Activated T-cell treated with anti-CD3 and anti-CD28 coated beads, Interleukin-2, amount 50 U/mL, for 72 hours (primary cell): ENCODE measurements around the gene SHROOM3. TPM values are rescaled to one million over a fixed set of nuclear protein-coding genes. Genes with fewer than 3 reads are reported as not detected.
"Not testable (repeated sequence)": the region's sequence is repeated elsewhere in the genome, so short reads cannot be mapped to it uniquely, and the experiment has no call there.

Source experiments
- ATAC-seq, 2 donors: fragments of 150-1000 bp; cut with Tn5 transposase; replicated peaks in 1 of 2; 2 replicates each; pipeline ENCODE4 v1.10.0; 2021; ENCODE audit warnings: moderate library complexity in 2 of 2, mild to moderate bottlenecking in 1 of 2
- DNase-seq, 2 donors: peaks; one replicate each; pipeline ENCODE4 v3.0.0; 2021 to 2022; ENCODE audit warnings: mixed read lengths in 1 of 2
- H3K27ac Mint-ChIP-seq: one replicate; pipeline ENCODE4 v1.8.0; 2022; ENCODE audit warnings: mild to moderate bottlenecking, moderate library complexity, mixed read lengths
- H3K27me3 Mint-ChIP-seq: one replicate; pipeline ENCODE4 v1.8.0; 2022; ENCODE audit warnings: low read depth, mixed read lengths
- H3K36me3 Mint-ChIP-seq, 2 donors: one replicate each; pipeline ENCODE4 v1.8.0; 2022; ENCODE audit warnings: mixed read lengths in 2 of 2, mild to moderate bottlenecking in 1 of 2; ENCODE audit not compliant: insufficient read depth in 2 of 2
- H3K4me1 Mint-ChIP-seq: one replicate; pipeline ENCODE4 v1.8.0; 2022; ENCODE audit warnings: low read depth, mixed read lengths
- H3K4me3 Mint-ChIP-seq, 2 donors: one replicate each; pipeline ENCODE4 v1.8.0; 2022; ENCODE audit warnings: mild to moderate bottlenecking in 2 of 2, mixed read lengths in 2 of 2, moderate library complexity in 2 of 2
- H3K9me3 Mint-ChIP-seq, 2 donors: one replicate each; pipeline ENCODE4 v1.8.0; 2022; ENCODE audit warnings: mixed read lengths in 2 of 2
- total RNA-seq, 2 donors: library from RNA; stranded (reverse); gene quantifications; one replicate each; pipeline ENCODE4 v1.2.3, GENCODE V29; 2022

The SHROOM3 gene
- total RNA-seq, 2 donors from 2014 or later = 0.09 to 0.10 TPM

GRCh38 chr4:76726631-76727030 lies 291.6 kb downstream of the SHROOM3 start:
- Mint-ChIP-seq H3K27me3 (peaks cover 28% of the 10 kb centered on the region), H3K36me3 (no peaks in the 10 kb centered on the region), H3K27ac (no peak overlapping the region), H3K9me3 (no peaks in the 10 kb centered on the region), H3K4me3 (no peak overlapping the region), H3K4me1 (peaks cover 12% of the 10 kb centered on the region)
- ATAC-seq (no peak), DNase-seq (no peak)

DNA sequence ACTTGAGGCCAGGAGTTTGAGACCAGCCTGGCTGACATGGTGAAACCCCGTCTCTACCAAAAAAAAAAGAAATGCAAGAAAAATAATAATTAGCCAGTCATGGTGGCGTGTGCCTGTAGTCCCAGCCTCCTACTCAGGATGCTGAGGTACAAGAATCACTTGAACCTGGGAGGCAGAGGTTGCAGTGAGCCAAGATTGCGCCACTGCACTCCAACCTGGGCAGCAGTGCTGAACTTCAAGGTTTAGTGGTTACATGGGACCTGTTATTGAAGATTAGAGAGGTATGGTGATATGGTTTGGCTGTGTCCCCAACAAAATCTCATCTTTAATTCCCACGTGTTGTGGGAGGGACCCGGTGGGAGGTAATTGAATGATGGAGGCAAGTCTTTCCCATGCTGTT lies 292.9 kb downstream of the SHROOM3 start:
- not testable (repeated sequence) for ATAC-seq, H3K9me3 Mint-ChIP-seq, H3K4me3 Mint-ChIP-seq, H3K27ac Mint-ChIP-seq, DNase-seq, H3K36me3 Mint-ChIP-seq
- Mint-ChIP-seq H3K27me3 (peaks cover 28% of the 10 kb centered on the region), H3K4me1 (peaks cover 12% of the 10 kb centered on the region)

GRCh38 chr4:76729460-76729859 lies 294.4 kb downstream of the SHROOM3 start:
- Mint-ChIP-seq H3K36me3 (no peaks in the 10 kb centered on the region), H3K4me3 (no peak overlapping the region), H3K4me1 (no peaks in the 10 kb centered on the region), H3K27me3 (peaks cover 35% of the 10 kb centered on the region), H3K27ac (no peak overlapping the region), H3K9me3 (no peaks in the 10 kb centered on the region)
- no peak for DNase-seq
- ATAC-seq = no peak

GRCh38 chr4:76729980-76730379 lies 295.0 kb downstream of the SHROOM3 start:
- H3K27ac Mint-ChIP-seq = no peak overlapping the region
- DNase-seq (no peak), ATAC-seq (no peak)
- H3K4me3 Mint-ChIP-seq = no peak overlapping the region
- peaks cover 38% of the 10 kb centered on the region for H3K27me3 Mint-ChIP-seq
- no peaks in the 10 kb centered on the region for H3K36me3 Mint-ChIP-seq
- H3K9me3 Mint-ChIP-seq = no peaks in the 10 kb centered on the region
- H3K4me1 Mint-ChIP-seq = no peaks in the 10 kb centered on the region

DNA sequence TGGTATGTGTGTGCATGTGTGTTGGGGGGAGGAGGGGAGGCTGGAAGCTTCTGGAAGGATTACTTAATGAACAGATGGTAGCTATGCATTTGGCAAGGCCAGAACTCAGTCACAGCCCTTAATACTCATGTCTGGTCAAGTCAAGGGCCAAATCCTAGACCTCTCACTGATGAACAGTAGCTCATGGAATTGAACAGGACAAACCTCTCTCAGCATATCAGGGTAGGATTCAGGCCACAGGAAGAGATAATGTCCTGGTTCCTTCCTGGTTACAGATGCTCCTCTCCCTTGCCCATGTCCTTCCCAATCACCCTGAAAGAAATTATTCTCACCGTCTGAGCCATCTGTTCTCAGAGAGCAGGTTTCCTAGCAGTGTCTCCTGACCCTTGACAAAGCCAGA lies 297.2 kb downstream of the SHROOM3 start:
- Mint-ChIP-seq H3K27ac (no peak overlapping the region), H3K9me3 (no peaks in the 10 kb centered on the region), H3K36me3 (no peaks in the 10 kb centered on the region), H3K27me3 (peaks cover 36% of the 10 kb centered on the region), H3K4me1 (peaks cover 10% of the 10 kb centered on the region), H3K4me3 (no peak overlapping the region)
- DNase-seq (no peak), ATAC-seq (no peak)

DNA sequence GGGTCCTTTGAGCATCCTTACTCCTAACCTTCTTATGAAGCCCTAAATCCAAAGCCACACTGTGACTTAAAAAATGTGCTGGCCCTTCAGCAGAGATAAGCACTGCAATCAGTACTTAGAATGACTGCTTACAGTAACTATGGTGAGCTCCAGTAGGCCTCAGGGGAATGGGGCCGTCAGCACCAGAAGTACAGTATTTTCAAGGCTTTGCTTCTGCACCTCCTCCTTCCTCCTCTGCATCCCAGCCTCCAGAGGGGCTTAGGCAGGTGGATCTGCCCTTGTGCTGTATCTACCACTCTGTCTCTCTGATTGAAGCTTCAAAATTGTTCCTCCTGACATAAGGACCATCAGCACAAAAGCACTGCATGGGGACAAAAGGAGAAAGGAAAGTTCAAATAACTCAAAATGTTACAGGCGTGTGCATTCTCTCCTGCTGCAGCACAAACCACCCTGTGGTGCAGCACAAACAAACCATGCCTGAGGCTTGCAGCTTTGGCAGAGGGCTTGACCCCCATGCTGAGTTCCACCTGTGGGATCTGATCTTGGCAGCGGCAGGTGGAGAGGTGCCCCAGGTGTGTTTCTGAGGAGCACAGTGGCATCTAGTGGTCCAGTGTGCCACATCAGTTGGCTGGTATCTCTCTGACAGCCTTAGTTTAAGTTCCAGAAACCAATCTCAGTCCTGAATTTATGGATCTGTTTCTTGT lies 298.2 kb downstream of the SHROOM3 start:
- H3K27me3 Mint-ChIP-seq = peaks cover 43% of the 10 kb centered on the region
- H3K9me3 Mint-ChIP-seq = no peaks in the 10 kb centered on the region
- no peak for ATAC-seq
- DNase-seq = no peak
- H3K27ac Mint-ChIP-seq = no peak overlapping the region
- H3K4me1 Mint-ChIP-seq = peaks cover 19% of the 10 kb centered on the region
- no peak overlapping the region for H3K4me3 Mint-ChIP-seq
- H3K36me3 Mint-ChIP-seq = no peaks in the 10 kb centered on the region

DNA sequence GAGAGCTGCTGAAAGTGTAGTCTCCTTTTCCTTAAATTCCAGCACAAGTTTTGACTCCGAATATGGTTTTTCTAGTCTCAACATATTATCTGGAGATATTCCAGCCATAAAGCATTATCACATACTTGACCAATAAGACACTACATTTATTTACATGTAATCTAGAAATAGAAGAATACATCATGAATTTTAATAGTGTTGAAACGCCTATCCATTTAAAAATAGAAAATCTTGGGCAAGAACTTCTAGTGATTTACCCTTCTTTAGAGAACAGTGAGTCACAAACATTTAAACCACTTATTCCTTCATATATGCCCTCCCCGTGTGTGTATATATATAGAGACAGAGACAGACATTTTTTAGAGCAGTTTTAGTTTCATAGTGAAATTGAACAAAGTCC lies 301.4 kb downstream of the SHROOM3 start:
- no peaks in the 10 kb centered on the region for H3K36me3 Mint-ChIP-seq
- H3K4me3 Mint-ChIP-seq = no peak overlapping the region
- H3K27ac Mint-ChIP-seq = no peak overlapping the region
- ATAC-seq (no peak), DNase-seq (no peak)
- peaks cover 28% of the 10 kb centered on the region for H3K4me1 Mint-ChIP-seq
- H3K27me3 Mint-ChIP-seq = peaks cover 34% of the 10 kb centered on the region
- no peaks in the 10 kb centered on the region for H3K9me3 Mint-ChIP-seq

- Mint-ChIP-seq H3K4me3 (no peak overlapping the region), H3K27me3 (peaks cover 34% of the 10 kb centered on the region), H3K9me3 (no peaks in the 10 kb centered on the region), H3K4me1 (peaks cover 28% of the 10 kb centered on the region), H3K36me3 (no peaks in the 10 kb centered on the region), H3K27ac (no peak overlapping the region)
- ATAC-seq (no peak), DNase-seq (no peak)
Observed at GRCh38 chr4:76737180-76737579, 302.2 kb downstream of the SHROOM3 start.

GRCh38 chr4:76737771-76738085 lies 302.7 kb downstream of the SHROOM3 start:
- Mint-ChIP-seq H3K36me3 (no peaks in the 10 kb centered on the region), H3K27ac (no peak overlapping the region), H3K4me3 (peak overlapping the region in 1 of 2 donors; percentile 44), H3K4me1 (peaks cover 28% of the 10 kb centered on the region), H3K27me3 (peaks cover 35% of the 10 kb centered on the region), H3K9me3 (no peaks in the 10 kb centered on the region)
- ATAC-seq (no peak), DNase-seq (no peak)

GRCh38 chr4:76738086-76738931 lies 303.3 kb downstream of the SHROOM3 start:
- Mint-ChIP-seq H3K4me1 (peaks cover 28% of the 10 kb centered on the region), H3K27ac (peak overlapping the region; percentile 6), H3K27me3 (peaks cover 40% of the 10 kb centered on the region), H3K9me3 (no peaks in the 10 kb centered on the region), H3K36me3 (no peaks in the 10 kb centered on the region), H3K4me3 (peak overlapping the region; percentile 3 to 44)
- DNase-seq = peak; percentile 49 to 64
- ATAC-seq = peak; percentile 96 to 98

DNA sequence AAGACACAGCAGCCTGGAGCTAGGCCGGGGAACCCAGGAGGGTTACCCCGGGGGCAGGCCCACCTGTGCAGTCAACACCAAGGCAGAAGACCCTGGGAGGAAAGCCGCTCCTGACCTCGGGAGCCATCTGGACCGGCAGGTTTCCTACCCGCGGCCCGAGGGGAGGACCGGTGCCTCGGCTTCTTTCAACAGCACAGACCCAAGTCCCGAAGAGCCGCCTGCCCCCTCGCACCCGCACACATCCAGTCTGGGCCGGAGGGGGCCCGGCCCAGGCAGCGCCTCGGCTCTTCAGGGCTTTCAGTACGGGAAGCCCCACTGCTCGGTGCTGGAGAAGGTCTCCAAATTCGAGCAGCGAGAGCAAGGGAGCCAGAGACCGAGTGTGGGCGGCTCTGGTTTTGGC lies 305.2 kb downstream of the SHROOM3 start:
- Mint-ChIP-seq H3K9me3 (no peaks in the 10 kb centered on the region), H3K27me3 (peaks cover 28% of the 10 kb centered on the region), H3K36me3 (no peaks in the 10 kb centered on the region), H3K4me3 (no peak overlapping the region), H3K27ac (no peak overlapping the region), H3K4me1 (peaks cover 28% of the 10 kb centered on the region)
- ATAC-seq (no peak), DNase-seq (no peak)

DNA sequence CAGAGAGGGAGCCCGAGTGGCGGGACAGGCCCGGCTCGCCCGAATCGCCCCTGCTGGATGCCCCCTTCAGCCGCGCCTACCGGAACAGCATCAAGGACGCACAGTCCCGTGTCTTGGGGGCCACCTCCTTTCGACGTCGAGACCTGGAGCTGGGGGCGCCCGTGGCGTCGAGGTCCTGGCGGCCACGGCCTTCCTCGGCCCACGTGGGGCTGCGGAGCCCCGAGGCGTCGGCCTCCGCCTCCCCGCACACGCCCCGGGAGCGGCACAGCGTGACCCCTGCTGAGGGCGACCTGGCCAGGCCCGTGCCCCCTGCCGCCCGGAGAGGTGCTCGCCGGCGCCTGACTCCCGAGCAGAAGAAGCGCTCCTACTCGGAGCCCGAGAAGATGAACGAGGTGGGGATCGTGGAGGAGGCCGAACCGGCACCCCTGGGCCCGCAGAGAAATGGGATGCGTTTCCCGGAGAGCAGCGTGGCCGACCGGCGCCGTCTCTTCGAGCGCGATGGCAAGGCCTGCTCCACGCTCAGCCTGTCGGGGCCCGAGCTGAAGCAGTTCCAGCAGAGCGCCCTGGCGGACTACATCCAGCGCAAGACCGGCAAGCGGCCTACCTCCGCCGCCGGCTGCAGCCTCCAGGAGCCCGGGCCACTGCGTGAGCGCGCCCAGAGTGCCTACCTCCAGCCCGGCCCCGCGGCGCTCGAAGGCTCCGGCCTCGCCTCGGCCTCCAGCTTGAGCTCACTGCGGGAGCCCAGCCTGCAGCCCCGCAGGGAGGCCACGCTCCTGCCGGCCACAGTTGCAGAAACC lies 306.0 kb downstream of the SHROOM3 start:
- Mint-ChIP-seq H3K4me3 (no peak overlapping the region), H3K4me1 (peaks cover 28% of the 10 kb centered on the region), H3K36me3 (no peaks in the 10 kb centered on the region), H3K27ac (no peak overlapping the region), H3K9me3 (no peaks in the 10 kb centered on the region), H3K27me3 (peaks cover 27% of the 10 kb centered on the region)
- DNase-seq (no peak), ATAC-seq (no peak)

DNA sequence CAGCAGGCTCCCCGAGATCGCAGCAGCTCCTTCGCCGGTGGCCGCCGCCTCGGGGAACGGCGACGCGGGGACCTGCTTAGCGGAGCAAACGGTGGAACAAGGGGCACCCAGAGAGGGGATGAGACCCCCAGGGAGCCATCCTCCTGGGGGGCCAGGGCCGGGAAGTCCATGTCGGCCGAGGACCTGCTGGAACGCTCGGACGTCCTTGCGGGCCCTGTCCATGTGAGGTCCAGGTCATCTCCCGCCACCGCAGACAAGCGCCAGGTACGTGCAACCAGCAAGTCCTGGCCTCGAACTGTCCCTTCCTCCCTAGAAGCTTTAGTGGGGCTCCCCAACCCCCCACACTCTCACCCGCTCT lies 306.6 kb downstream of the SHROOM3 start:
- Mint-ChIP-seq H3K9me3 (no peaks in the 10 kb centered on the region), H3K4me3 (no peak overlapping the region), H3K27me3 (peaks cover 21% of the 10 kb centered on the region), H3K4me1 (peaks cover 23% of the 10 kb centered on the region), H3K27ac (no peak overlapping the region), H3K36me3 (no peaks in the 10 kb centered on the region)
- no peak for DNase-seq
- no peak for ATAC-seq
